NCI-H1930 (cell line): ENCODE results near the gene PBX1.
"Not testable (repeated sequence)": the region's sequence is repeated elsewhere in the genome, so short reads cannot be mapped to it uniquely, and the experiment has no call there.

ENCODE experiments used
- DNase-seq, 2 experiments: peaks; one replicate each; lab custom pipeline; 2025; lab: John Stamatoyannopoulos, UW

Gene PBX1

GRCh38 chr1:164590592-164590991 is 31.6 kb downstream of the PBX1 start:
- no peak for DNase-seq

GRCh38 chr1:164591858-164592257 is 32.9 kb downstream of the PBX1 start:
- DNase-seq = no peak

GRCh38 chr1:164592634-164593033 is 33.6 kb downstream of the PBX1 start:
- no peak for DNase-seq

GRCh38 chr1:164595212-164595611 is 36.2 kb downstream of the PBX1 start:
- DNase-seq = no peak

- DNase-seq = no peak
These were observed 37.2 kb downstream of the PBX1 start for GRCh38 chr1:164596172-164596571.

- DNase-seq = no peak
These were observed 39.7 kb downstream of the PBX1 start for GRCh38 chr1:164598719-164599118.

GRCh38 chr1:164599272-164599671 is 40.3 kb downstream of the PBX1 start:
- no peak for DNase-seq

- no peak for DNase-seq
These were observed 42.6 kb downstream of the PBX1 start for GRCh38 chr1:164601399-164602100.

GRCh38 chr1:164602101-164602422 is 43.1 kb downstream of the PBX1 start:
- no peak for DNase-seq

GRCh38 chr1:164602480-164603093 is 43.6 kb downstream of the PBX1 start:
- DNase-seq = no peak

- not testable (repeated sequence) for DNase-seq
These were observed 44.8 kb downstream of the PBX1 start for GRCh38 chr1:164603805-164604204.

GRCh38 chr1:164604541-164604940 is 45.6 kb downstream of the PBX1 start:
- no peak for DNase-seq

GRCh38 chr1:164605254-164606091 is 46.5 kb downstream of the PBX1 start:
- no peak for DNase-seq

- DNase-seq = no peak
These were observed 48.4 kb downstream of the PBX1 start for GRCh38 chr1:164607351-164607750.

GRCh38 chr1:164608651-164609057 is 49.7 kb downstream of the PBX1 start:
- no peak for DNase-seq

GRCh38 chr1:164609089-164609488 is 50.1 kb downstream of the PBX1 start:
- DNase-seq = no peak

- no peak for DNase-seq
These were observed 51.7 kb downstream of the PBX1 start for GRCh38 chr1:164610538-164611222.

- DNase-seq = peak in 1 of 2 experiments; percentile 43
These were observed 53.0 kb downstream of the PBX1 start for GRCh38 chr1:164611754-164612642.

GRCh38 chr1:164613176-164613575 is 54.2 kb downstream of the PBX1 start:
- no peak for DNase-seq

GRCh38 chr1:164614316-164614715 is 55.3 kb downstream of the PBX1 start:
- no peak for DNase-seq
